HFF-Myc (cell line): ENCODE data around the gene DLL1.
A peak's percentile ranks its signal among the peaks of the same experiment; 100 is the strongest.

ENCODE experiments used
- DNase-seq: peaks from one replicate; pipeline ENCODE4 v3.0.0-alpha.2; 2011; ENCODE audit warnings: low read depth; ENCODE audit errors: extremely low read depth
- H3K4me3 ChIP-seq: replicated peaks from 2 replicates; pipeline ENCODE4 v1.5.1; 2011; ENCODE audit warnings: low read depth, mild to moderate bottlenecking, control low read depth, low read length
- CTCF ChIP-seq: IDR thresholded peaks from 2 replicates; pipeline ENCODE4 v1.5.1; 2012; ENCODE audit warnings: mild to moderate bottlenecking, low read depth, low read length, control low read depth; ENCODE audit errors: missing control alignments

Gene DLL1

GRCh38 chr6:170313716-170314295 lies 22.9 kb upstream of the DLL1 start:
- DNase-seq: no peak
- H3K4me3 ChIP-seq: no peak overlapping the region
- TF ChIP-seq CTCF: no peak

DNA sequence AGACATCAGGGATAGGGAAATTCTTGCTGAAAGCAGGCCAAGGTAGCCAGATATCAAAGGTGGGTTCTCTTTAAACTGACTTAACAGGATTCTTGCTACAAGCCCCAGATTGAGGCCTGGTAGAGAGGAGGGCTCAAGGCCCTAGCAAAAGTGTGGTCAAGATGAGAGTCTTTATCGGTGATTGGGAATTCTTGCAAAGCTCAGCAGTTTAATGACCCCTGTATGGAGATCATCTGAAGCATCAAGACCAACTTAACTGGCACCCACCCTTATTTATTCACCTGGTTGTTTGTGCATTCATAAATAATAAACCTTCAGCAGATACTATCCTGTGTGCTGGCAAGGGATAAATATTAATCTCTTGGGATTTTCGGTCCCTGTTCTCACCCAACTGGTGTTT lies 22.0 kb upstream of the DLL1 start:
- no peak for TF ChIP-seq CTCF
- no peak overlapping the region for H3K4me3 ChIP-seq
- DNase-seq: no peak

DNA sequence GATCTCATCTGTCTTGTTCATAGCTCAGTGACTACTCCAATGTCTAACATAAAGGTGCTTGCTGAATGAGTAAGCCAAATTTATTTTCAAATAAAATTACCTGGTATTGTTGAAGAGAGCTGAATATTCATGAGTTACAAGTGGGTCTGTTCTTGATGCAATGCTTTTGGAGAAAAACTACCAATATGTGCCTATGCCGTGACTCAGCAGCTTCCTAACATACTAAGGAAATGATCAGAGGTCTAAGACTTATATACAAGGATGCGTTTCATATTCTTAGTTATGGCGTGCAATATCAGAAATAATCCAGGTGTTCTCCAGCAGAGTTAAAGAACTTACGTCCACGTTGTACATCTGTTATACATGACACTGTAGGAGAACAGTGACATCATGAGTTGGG lies 20.8 kb upstream of the DLL1 start:
- DNase-seq: no peak
- no peak for TF ChIP-seq CTCF

GRCh38 chr6:170308761-170309160 lies 17.9 kb upstream of the DLL1 start:
- no peak for TF ChIP-seq CTCF
- DNase-seq: no peak
- H3K4me3 ChIP-seq: no peak overlapping the region

More for the DNA sequence above, 20.8 kb upstream of the DLL1 start:
- no peak overlapping the region for H3K4me3 ChIP-seq

GRCh38 chr6:170307080-170307545 lies 16.2 kb upstream of the DLL1 start:
- TF ChIP-seq CTCF: no peak
- peak overlapping the region; percentile 93 for H3K4me3 ChIP-seq
- DNase-seq: no peak

DNA sequence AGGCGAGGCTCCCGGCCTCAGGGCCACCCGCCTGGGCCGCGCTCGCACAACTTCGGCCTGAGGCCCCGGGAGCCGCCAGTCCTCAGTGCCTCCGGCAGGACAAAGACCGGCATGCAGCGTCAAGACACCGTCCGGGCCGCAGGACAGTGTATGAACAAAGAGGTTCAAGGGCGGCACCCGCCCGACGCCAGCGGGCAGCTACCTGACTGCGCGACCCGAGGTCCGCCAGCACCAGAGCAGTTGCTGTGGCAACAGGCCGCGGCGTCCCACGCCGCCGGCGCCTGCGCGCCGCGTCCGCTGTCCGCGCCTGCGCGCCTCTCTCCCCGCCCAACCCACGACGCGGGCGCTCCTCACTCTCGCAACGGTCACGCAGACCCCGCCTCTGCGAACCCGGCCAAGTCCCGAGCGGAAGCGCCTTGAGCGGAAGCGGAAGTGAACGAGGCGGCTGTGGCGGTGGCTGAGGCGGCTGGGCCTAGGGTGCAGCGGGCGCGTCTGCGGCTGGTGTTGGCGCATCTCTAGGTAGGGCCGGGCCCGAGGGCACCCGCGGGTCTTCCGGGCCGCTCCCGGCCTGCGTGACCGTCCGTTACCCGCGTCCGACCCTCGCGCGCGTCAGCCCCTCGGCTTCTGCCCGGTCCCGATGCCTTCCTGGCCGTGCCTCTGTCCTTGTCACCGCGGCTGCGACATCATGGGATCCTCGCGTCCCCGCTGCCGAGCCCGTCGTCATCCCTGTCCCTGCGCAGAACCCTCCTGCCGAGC lies 15.6 kb upstream of the DLL1 start, which contains the start of gene FAM120B:
FAM120B (plus strand) TSS at position 435 of the 756 bp plus-strand sequence. CDS start 10,633 bp downstream, outside the sequence.
- TF ChIP-seq CTCF: no peak
- H3K4me3 ChIP-seq: peak within 1 kb of the TSS; percentile 93
- DNase-seq: peak; percentile 57
